IPS-11a (cell line): ENCODE results near the gene PDXK.

ENCODE experiments used
- H3K4me3 ChIP-seq: one replicate; pipeline ENCODE4 v1.5.1; 2013; ENCODE audit warnings: low read depth, low read length, control low read depth

PDXK gene

GRCh38 chr21:43778469-43779335 lies 59.8 kb downstream of the PDXK start:
- no peak overlapping the region for H3K4me3 ChIP-seq

GRCh38 chr21:43779660-43780059 lies 60.7 kb downstream of the PDXK start:
- H3K4me3 ChIP-seq = no peak overlapping the region

- H3K4me3 ChIP-seq = no peak overlapping the region
Observed at GRCh38 chr21:43781846-43782245, 62.9 kb downstream of the PDXK start.

- H3K4me3 ChIP-seq = no peak overlapping the region
Observed at GRCh38 chr21:43782431-43783097, 63.6 kb downstream of the PDXK start.

GRCh38 chr21:43783098-43783700 lies 64.3 kb downstream of the PDXK start:
- H3K4me3 ChIP-seq = no peak overlapping the region

- no peak overlapping the region for H3K4me3 ChIP-seq
Observed at GRCh38 chr21:43785134-43785533, 66.2 kb downstream of the PDXK start.

- no peak overlapping the region for H3K4me3 ChIP-seq
Observed at GRCh38 chr21:43786300-43786806, 67.4 kb downstream of the PDXK start.

- no peak overlapping the region for H3K4me3 ChIP-seq
Observed at GRCh38 chr21:43786807-43787440, 68.0 kb downstream of the PDXK start.

GRCh38 chr21:43789276-43790009 lies 70.5 kb downstream of the PDXK start, which contains the start of gene RRP1:
RRP1 (plus strand) TSS chr21:43789577; CDS start chr21:43789630, 53 bp downstream.
- peak within 1 kb of the TSS; percentile 89 for H3K4me3 ChIP-seq

GRCh38 chr21:43790010-43790524 lies 71.1 kb downstream of the PDXK start:
- peak overlapping the region; percentile 89 for H3K4me3 ChIP-seq

GRCh38 chr21:43792406-43792805 lies 73.5 kb downstream of the PDXK start:
- H3K4me3 ChIP-seq = no peak overlapping the region

GRCh38 chr21:43793243-43793642 lies 74.3 kb downstream of the PDXK start:
- H3K4me3 ChIP-seq = no peak overlapping the region

GRCh38 chr21:43794311-43794710 lies 75.4 kb downstream of the PDXK start:
- H3K4me3 ChIP-seq = no peak overlapping the region

GRCh38 chr21:43794857-43795256 lies 75.9 kb downstream of the PDXK start:
- H3K4me3 ChIP-seq = no peak overlapping the region

- H3K4me3 ChIP-seq = no peak overlapping the region
Observed at GRCh38 chr21:43797415-43797814, 78.5 kb downstream of the PDXK start.

- H3K4me3 ChIP-seq = no peak overlapping the region
Observed at GRCh38 chr21:43797925-43798715, 79.2 kb downstream of the PDXK start.

- no peak overlapping the region for H3K4me3 ChIP-seq
Observed at GRCh38 chr21:43799301-43799840, 80.4 kb downstream of the PDXK start.

GRCh38 chr21:43800124-43800523 lies 81.2 kb downstream of the PDXK start:
- no peak overlapping the region for H3K4me3 ChIP-seq

- no peak overlapping the region for H3K4me3 ChIP-seq
Observed at GRCh38 chr21:43800566-43800965, 81.6 kb downstream of the PDXK start.
